H1 (cell line): Measurements from ENCODE around the gene MCAT. TPM values are rescaled to one million over a fixed set of nuclear protein-coding genes. Genes with fewer than 3 reads are reported as not detected.

Experiments used
- CHD1 ChIP-seq: IDR thresholded peaks from 2 replicates; pipeline ENCODE4 v1.6.1; 2012; ENCODE audit warnings: low read depth, low read length, improper control_type of control experiment
- CHD7 ChIP-seq: fragments of 300-600 bp; sonication (generic); IDR thresholded peaks from 2 replicates; pipeline ENCODE4 v1.7.1; 2012; ENCODE audit warnings: low read length, moderate library complexity, mild to moderate bottlenecking, inconsistent platforms; ENCODE audit not compliant: insufficient replicate concordance
- GTF2F1 ChIP-seq: IDR thresholded peaks from 2 replicates; pipeline ENCODE4 v1.6.1; 2012; ENCODE audit warnings: low read depth, low read length, improper control_type of control experiment, borderline replicate concordance
- KDM1A ChIP-seq: fragments of 200-600, 300-600 bp; sonication (generic); IDR thresholded peaks from 2 replicates; pipeline ENCODE4 v1.7.1; 2016; ENCODE audit warnings: mild to moderate bottlenecking, low read length, borderline replicate concordance
- MAX ChIP-seq: IDR thresholded peaks from 2 replicates; pipeline ENCODE4 v1.6.1; 2012; ENCODE audit warnings: inconsistent platforms
- USF2 ChIP-seq: IDR thresholded peaks from 2 replicates; pipeline ENCODE4 v1.6.1; 2011; ENCODE audit warnings: low read length, improper control_type of control experiment
- polyA plus RNA-seq, 7 experiments: library from polyadenylated mRNA; depleted of rRNA in 3 of 7; stranded (reverse) in 5 of 7; unstranded in 2 of 7; fragments of >200 nt in 5 of 7; fragments of 200-250 nt in 2 of 7; gene quantifications; 1 replicate in 5 of 7; 2 replicates in 1 of 7; 4 replicates in 1 of 7; pipeline versions ENCODE4 v1.2.1 to v1.2.3, GENCODE V29; 2011 to 2013; ENCODE audit warnings: missing spikeins in 2 of 7, mixed read lengths in 2 of 7
- total RNA-seq: library from RNA; stranded (reverse); fragmentation: NEBNext Ultra II Directional; extraction: Animal tissue kit (Norgen Biotek cat#: 25700); gene quantifications from 2 replicates; pipeline ENCODE4 v1.2.1, GENCODE V29; 2021
- TF ChIP-seq, protein P1 (sequence below): IDR thresholded peaks from 2 replicates; pipeline ENCODE4 v1.6.1; 2012; ENCODE audit warnings: inconsistent platforms

MCAT gene
- total and polyA plus RNA-seq, 2 of the 8 experiments (the other 6 are each of a cell fraction or from before 2014, with no cell fraction given), result 15.8 to 17.4 TPM

DNA sequence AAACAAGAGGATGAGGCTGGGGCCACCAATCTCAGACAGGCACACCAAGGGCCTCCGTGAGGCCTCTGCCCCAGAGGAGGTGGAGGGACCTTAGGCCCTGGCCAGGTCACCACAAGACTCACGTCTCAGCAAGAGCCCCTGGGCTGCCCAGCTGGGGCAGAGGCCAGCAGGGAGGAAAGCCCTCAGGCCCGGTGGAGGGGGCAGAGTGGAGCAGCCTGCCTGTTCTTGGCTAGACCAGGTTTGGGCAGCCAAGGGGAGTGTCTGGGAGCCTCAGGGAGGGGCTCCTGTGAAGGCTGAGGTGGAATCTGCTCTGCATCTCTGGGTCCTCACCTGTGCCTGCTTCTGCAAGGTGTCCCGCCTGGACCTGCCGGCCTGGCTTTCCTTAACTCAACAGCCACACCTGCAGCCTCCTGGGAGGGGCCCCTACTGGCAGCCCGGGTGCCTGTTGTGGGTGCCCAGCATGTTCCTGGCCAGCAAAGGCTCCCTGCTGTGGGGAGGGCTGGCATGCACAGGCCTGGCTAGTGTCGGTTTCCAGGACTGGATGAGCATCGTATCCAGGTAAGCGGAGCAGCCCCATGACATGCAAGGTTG is 31.8 kb upstream of the MCAT start (continued):
- no peak for TF ChIP-seq USF2
- TF ChIP-seq KDM1A, result no peak
- TF ChIP-seq CHD7, result no peak
- TF ChIP-seq CHD1, result no peak
- TF ChIP-seq GTF2F1, result no peak
- TF ChIP-seq MAX, result no peak
- TF ChIP-seq, protein P1, sequence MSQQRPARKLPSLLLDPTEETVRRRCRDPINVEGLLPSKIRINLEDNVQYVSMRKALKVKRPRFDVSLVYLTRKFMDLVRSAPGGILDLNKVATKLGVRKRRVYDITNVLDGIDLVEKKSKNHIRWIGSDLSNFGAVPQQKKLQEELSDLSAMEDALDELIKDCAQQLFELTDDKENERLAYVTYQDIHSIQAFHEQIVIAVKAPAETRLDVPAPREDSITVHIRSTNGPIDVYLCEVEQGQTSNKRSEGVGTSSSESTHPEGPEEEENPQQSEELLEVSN, result no peak
